Activated T-helper 1 cell treated with anti-CD3 and anti-CD28 coated beads, Interleukin-12 subunit alpha, Interleukin-12 subunit beta, Interleukin-2, Interleukin-4 antibody, amounts not matched to agents 30 ng/mL and 10 ng/mL and 1 ng/mL, durations not matched to agents 14 hours and 24 hours and 36 hours (primary cell): ENCODE data around the gene VWA7. TPM values are rescaled to one million over a fixed set of nuclear protein-coding genes. Genes with fewer than 3 reads are reported as not detected.
"Not testable (repeated sequence)": the region's sequence is repeated elsewhere in the genome, so short reads cannot be mapped to it uniquely, and the experiment has no call there.

ENCODE experiments used
- DNase-seq: peaks from one replicate; pipeline ENCODE4 v3.0.0; 2021; ENCODE audit warnings: low spot score
- H3K27ac Mint-ChIP-seq: one replicate; pipeline ENCODE4 v1.8.0; 2021; ENCODE audit warnings: mild to moderate bottlenecking, mixed read lengths
- H3K27me3 Mint-ChIP-seq: one replicate; pipeline ENCODE4 v1.8.0; 2022; ENCODE audit warnings: mild to moderate bottlenecking, moderate library complexity, mixed read lengths; ENCODE audit not compliant: insufficient read depth
- H3K36me3 Mint-ChIP-seq: one replicate; pipeline ENCODE4 v1.8.0; 2021; ENCODE audit warnings: low read depth, mixed read lengths
- H3K4me1 Mint-ChIP-seq: one replicate; pipeline ENCODE4 v1.8.0; 2021; ENCODE audit warnings: low read depth, mixed read lengths
- H3K4me3 Mint-ChIP-seq: one replicate; pipeline ENCODE4 v1.8.0; 2021; ENCODE audit warnings: mild to moderate bottlenecking, moderate library complexity, mixed read lengths
- H3K9me3 Mint-ChIP-seq: one replicate; pipeline ENCODE4 v1.8.0; 2021; ENCODE audit warnings: mixed read lengths
- intact Hi-C: fragments of 100-400 bp; cut with micrococcal nuclease; formaldehyde crosslinking; loops from one replicate; pipeline ENCODE4 v1.15.1; 2024
- total RNA-seq: library from RNA; stranded (reverse); gene quantifications from 2 replicates; pipeline ENCODE4 v1.2.3, GENCODE V29; 2022

VWA7 gene
- total RNA-seq, 1 donor from 2014 or later, result 2.9 TPM

DNA sequence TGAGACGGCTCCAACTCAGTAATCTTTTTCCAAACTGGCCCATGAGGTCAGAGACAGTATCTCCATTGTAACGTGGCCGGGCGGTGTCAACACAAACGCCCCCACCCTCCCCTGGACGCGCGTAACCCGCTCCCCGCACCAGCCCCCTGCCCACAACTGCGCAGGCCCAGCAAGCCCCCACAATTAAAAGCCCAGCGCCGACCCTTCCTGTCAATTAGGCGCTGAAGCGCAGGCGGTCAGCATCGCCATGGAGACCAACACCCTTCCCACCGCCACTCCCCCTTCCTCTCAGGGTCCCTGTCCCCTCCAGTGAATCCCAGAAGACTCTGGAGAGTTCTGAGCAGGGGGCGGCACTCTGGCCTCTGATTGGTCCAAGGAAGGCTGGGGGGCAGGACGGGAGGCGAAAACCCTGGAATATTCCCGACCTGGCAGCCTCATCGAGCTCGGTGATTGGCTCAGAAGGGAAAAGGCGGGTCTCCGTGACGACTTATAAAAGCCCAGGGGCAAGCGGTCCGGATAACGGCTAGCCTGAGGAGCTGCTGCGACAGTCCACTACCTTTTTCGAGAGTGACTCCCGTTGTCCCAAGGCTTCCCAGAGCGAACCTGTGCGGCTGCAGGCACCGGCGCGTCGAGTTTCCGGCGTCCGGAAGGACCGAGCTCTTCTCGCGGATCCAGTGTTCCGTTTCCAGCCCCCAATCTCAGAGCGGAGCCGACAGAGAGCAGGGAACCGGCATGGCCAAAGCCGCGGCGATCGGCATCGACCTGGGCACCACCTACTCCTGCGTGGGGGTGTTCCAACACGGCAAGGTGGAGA, 38.1 kb upstream of the VWA7 start, which contains the start of the genes HSPA1A and HSPA1L:
TSS of gene HSPA1A (plus strand) at position 519 of the 814 bp plus-strand sequence. CDS start at position 733, 214 bp downstream.
TSS of gene HSPA1L (minus strand) at position 259 of the 814 bp plus-strand sequence. CDS start 3,311 bp downstream, outside the sequence.
- peak; percentile 75 for DNase-seq
- Mint-ChIP-seq H3K4me3 (peak within 1 kb of the TSS; percentile 93), H3K27me3 (no peaks in the 10 kb centered on the region), H3K27ac (peak within 1 kb of the TSS; percentile 95), H3K9me3 (no peaks in the 10 kb centered on the region), H3K36me3 (peaks cover 18% of the 10 kb centered on the region), H3K4me1 (peaks cover 50% of the 10 kb centered on the region)
- intact Hi-C loops, result loop anchor here (2.0 to 10.0 kb wide), 2 partner anchors 20 to 1040 kb away; partner anchors contain the start of genes PSMB9 and TAP1

DNA sequence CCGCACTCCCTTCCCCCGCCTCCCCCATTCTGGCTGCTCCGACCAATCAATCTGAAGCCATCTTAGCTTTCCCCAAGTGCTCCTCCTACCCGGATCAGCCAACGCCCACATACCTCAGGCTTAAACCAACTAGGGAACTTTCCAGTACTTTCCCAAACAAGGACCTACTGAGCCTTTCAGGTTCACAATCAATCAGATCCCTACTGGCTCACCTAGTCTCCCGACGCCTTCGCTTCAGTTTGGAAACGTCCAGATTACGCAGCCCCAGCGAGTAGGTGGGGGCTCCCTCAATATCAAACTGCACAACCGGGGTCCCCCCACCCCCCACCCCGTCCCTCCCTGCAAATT, 37.5 kb upstream of the VWA7 start:
- H3K4me3 Mint-ChIP-seq, result peak overlapping the region; percentile 93
- H3K27me3 Mint-ChIP-seq, result no peaks in the 10 kb centered on the region
- peaks cover 19% of the 10 kb centered on the region for H3K36me3 Mint-ChIP-seq
- peaks cover 47% of the 10 kb centered on the region for H3K4me1 Mint-ChIP-seq
- H3K9me3 Mint-ChIP-seq, result no peaks in the 10 kb centered on the region
- peak overlapping the region; percentile 95 for H3K27ac Mint-ChIP-seq
- intact Hi-C loops, result loop anchor here (2.0 to 10.0 kb wide), 3 partner anchors 20 to 1040 kb away; partner anchors contain the start of genes GPSM3, PBX2, PSMB9 and TAP1
- peak; percentile 73 for DNase-seq

DNA sequence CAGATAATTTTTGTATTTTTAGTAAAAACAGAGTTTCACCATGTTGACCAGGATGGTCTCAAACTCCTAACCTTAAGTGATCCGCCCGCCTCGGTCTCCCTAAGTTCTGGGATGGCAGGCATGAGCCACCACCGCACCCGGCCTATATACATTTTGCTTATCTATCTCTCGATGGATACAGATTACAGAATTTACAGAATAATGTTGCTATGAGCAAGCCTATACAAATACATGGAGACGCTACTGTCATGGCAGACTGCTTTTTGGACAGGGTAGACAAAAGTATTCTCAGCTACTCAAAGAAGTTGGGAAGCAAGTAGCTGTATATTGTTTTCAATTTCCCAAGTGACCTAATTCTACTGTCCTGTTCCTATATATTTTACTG, 36.3 kb upstream of the VWA7 start:
- Mint-ChIP-seq H3K36me3 (peaks cover 20% of the 10 kb centered on the region), H3K27ac (peak overlapping the region; percentile 95), H3K4me3 (peak overlapping the region; percentile 73), H3K27me3 (no peaks in the 10 kb centered on the region), H3K9me3 (no peaks in the 10 kb centered on the region), H3K4me1 (peaks cover 37% of the 10 kb centered on the region)
- DNase-seq, result no peak
- intact Hi-C loops, result loop anchor here (2.0 to 10.0 kb wide), 4 partner anchors 17 to 1041 kb away; partner anchors contain the start of genes GPSM3, PBX2, PSMB9 and TAP1

DNA sequence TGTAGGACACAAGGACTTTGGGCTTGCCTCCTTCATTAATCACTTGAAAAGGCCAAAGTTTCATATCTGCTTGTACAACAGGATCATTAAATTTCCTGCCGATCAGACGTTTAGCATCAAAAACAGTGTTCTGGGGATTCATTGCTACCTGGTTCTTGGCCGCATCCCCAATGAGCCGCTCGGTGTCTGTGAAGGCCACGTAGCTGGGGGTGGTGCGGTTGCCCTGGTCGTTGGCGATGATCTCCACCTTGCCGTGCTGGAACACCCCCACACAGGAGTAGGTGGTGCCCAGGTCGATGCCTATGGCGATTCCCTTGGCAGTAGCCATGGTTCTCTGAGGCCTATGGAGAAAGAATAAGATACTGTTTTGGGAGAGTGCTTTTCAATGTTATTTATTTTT, 34.5 kb upstream of the VWA7 start:
- H3K27me3 Mint-ChIP-seq, result no peaks in the 10 kb centered on the region
- peaks cover 16% of the 10 kb centered on the region for H3K36me3 Mint-ChIP-seq
- H3K4me3 Mint-ChIP-seq, result no peak overlapping the region
- H3K9me3 Mint-ChIP-seq, result no peaks in the 10 kb centered on the region
- intact Hi-C loops, result loop anchor here (2.0 to 10.0 kb wide), 4 partner anchors 15 to 1043 kb away; partner anchors contain the start of genes GPSM3, PBX2, PSMB9 and TAP1
- H3K27ac Mint-ChIP-seq, result peak overlapping the region; percentile 95
- peaks cover 27% of the 10 kb centered on the region for H3K4me1 Mint-ChIP-seq
- no peak for DNase-seq

DNA sequence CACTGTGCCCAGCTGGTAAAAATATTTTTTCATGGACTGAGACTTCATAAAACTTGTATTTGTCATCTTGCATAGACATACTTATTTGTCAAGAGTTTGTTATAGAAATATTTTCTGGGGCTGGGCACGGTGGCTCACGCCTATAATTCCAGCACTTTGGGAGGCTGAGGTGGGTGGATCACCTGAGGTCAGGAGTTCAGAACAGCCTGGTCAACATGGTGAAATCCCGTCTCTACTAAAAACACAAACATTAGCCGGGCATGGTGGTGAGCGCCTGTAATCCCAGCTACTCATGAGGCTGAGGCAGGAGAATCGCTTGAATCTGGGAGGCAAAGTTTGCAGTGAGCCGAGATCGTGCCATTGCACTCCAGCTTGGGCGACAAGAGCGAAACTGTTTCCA, 31.5 kb upstream of the VWA7 start:
- H3K27ac Mint-ChIP-seq, DNase-seq, H3K4me3 Mint-ChIP-seq, H3K9me3 Mint-ChIP-seq, intact Hi-C loops, H3K27me3 Mint-ChIP-seq: not testable (repeated sequence)
- Mint-ChIP-seq H3K4me1 (peaks cover 30% of the 10 kb centered on the region), H3K36me3 (peaks cover 20% of the 10 kb centered on the region)

DNA sequence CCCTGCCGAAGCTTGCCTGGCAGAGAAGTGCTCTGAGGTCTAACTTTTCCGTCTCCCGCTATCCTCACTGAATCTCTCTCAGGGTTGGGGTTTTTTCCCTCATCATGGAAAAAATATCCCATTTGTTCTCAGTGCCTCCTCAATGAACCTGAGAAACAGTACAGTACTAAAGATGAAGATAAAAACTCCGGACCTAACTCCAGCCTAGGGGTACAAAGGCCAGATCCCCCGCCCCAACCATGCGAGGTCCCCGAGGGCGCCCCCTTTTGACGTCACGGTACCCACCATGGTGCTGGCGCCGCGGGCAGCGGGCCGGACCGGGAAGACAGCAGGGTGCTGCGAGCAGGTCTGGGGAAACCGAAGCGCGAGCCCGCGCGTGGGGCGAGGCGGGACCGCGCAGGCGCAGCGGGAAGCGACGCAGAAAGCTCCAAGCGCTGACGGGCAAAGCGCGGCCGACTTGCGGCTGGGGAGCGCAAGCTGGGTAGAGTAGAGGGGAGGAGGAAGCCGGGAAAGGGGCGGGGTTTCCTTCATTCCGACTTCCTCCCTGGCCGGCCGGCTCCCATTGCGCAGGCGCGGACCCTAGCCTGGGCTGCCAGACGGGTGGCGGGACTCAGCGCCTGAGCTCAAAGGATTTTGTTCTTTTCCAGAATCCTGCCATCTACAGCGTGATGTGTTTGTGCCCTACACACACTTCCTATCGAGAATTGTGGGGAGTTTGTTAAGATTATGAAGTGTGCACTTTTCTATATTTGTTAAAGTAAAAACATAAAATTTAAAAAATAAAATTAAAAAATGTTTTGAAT, 29.5 kb upstream of the VWA7 start, which contains the start of gene LSM2:
TSS of gene LSM2 (minus strand) at position 497 of the 803 bp plus-strand sequence. CDS start at position 288, 209 bp downstream.
- DNase-seq, result peak; percentile 97
- Mint-ChIP-seq H3K27ac (peak within 1 kb of the TSS; percentile 90), H3K36me3 (peaks cover 21% of the 10 kb centered on the region), H3K27me3 (no peaks in the 10 kb centered on the region), H3K4me3 (peak within 1 kb of the TSS; percentile 94), H3K4me1 (peaks cover 20% of the 10 kb centered on the region), H3K9me3 (no peaks in the 10 kb centered on the region)
- intact Hi-C loops, result loop anchor here (1.0 kb wide), 3 partner anchors 10 to 141 kb away; partner anchors contain the start of gene CLIC1

DNA sequence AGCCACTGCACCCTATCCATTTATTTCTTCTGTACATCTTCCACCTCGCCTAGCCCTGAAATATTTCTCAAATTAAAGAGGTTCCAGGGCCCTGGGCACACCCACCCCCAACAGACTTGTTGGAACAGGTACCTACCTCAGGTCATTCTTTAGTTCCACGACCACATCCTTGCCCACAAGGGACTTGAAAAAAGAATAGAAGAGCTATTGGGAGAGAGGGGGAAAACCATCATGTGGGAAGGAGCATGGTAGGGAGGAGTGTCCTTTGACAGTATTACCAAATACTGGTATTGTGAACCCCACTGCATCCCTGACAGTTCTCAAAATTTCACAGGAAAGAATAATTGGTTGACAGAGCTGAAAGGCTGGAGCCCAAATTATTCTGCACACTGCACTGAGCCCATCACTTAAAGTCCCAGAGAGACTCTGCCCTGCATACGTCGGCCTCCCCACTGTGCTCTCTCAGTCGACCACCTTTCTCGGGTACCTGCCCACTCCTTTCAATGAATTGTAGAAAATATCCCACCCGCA, 28.9 kb upstream of the VWA7 start:
- Mint-ChIP-seq H3K4me1 (peaks cover 20% of the 10 kb centered on the region), H3K9me3 (no peaks in the 10 kb centered on the region), H3K27me3 (no peaks in the 10 kb centered on the region), H3K27ac (peak overlapping the region; percentile 90), H3K4me3 (peak overlapping the region; percentile 94), H3K36me3 (peaks cover 24% of the 10 kb centered on the region)
- intact Hi-C loops, result loop anchor here (1.0 kb wide), 3 partner anchors 10 to 141 kb away; partner anchors contain the start of gene CLIC1
- DNase-seq, result no peak

DNA sequence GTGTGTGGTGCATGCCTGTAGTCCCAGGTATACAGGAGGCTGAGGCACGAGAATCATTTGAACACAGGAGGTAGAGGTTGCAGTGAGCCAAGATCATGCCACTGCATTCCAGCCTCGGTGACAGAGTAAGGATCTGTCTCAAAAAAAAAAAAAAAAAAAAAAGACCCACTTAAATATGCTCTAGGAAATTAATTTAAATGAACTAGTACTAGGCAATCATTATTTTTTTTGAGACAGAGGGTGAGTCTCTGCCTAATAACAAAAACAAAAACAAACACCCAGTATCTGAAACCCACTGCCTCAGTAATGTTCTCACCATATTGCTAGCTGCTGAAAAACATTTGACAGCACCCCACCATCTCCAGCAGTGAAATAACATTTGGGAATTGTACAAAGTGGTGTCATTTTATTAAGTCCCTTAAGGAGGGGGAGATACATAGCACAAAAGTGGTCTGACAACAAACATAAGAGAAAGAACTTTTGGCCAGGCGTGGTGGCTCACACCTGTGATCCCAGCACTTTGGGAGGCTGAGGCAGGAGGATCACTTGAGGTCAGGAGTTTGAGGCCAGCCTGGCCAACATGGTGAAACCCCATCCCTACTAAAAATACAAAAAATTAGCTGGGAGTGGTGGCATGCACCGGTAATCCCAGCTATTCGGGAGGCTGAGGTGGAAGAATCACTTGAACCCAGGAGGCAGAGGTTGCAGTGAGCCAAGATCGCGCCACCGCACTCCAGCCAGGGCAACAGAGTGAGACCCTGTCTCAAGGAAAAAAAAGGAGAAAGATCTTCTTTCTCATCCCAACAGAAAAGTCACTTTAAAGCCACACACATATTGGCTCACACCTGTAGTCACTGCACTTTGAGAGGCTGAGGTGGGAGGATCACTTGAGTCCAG, 24.2 kb upstream of the VWA7 start:
- H3K9me3 Mint-ChIP-seq, H3K27me3 Mint-ChIP-seq, intact Hi-C loops, DNase-seq, H3K4me3 Mint-ChIP-seq: not testable (repeated sequence)
- peaks cover 22% of the 10 kb centered on the region for H3K36me3 Mint-ChIP-seq
- H3K4me1 Mint-ChIP-seq, result peaks cover 32% of the 10 kb centered on the region
- peak overlapping the region; percentile 6 for H3K27ac Mint-ChIP-seq

DNA sequence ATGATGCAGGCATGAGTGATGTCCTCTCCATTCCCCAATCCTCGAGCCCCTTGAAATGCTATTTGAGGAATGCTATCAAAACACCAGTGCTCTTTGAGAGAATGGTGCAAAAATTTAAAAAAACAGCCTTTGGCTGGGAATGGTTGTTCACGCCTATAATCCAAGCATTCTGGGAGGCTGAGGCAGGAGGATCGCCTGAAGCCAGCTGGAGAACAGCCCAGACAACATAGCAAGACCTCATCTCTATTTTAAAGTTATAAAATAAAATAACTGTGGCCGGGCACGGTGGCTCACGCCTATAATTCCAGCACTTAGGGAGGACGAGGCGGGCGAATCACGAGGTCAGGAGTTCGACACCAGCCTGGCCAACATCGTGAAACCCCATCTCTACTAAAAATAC, 22.7 kb upstream of the VWA7 start:
- peaks cover 24% of the 10 kb centered on the region for H3K4me1 Mint-ChIP-seq
- H3K9me3 Mint-ChIP-seq, result no peaks in the 10 kb centered on the region
- no peak overlapping the region for H3K4me3 Mint-ChIP-seq
- intact Hi-C loops, result no loop called here
- no peak for DNase-seq
- no peak overlapping the region for H3K27ac Mint-ChIP-seq
- H3K27me3 Mint-ChIP-seq, result no peaks in the 10 kb centered on the region
- peaks cover 25% of the 10 kb centered on the region for H3K36me3 Mint-ChIP-seq

DNA sequence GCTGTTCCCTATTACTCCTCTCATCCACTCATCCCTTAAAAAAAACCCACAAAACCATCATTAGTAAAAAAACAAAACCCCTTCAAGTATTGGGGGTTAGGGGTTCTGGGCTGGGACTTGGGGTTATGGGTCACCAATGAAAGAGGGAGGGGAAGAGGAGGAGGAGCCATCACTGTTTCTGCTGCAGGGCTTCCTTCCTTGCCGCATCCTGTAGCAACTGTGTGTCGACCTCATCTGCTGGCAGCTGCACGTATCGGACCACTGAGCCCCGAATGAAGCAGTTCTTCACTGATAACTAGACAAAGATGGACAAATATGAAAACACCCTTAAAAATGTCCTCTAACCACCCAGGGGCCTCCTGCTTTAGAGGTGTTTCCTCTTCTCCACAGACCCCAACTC, 20.5 kb upstream of the VWA7 start:
- peak; percentile 40 for DNase-seq
- Mint-ChIP-seq H3K4me1 (peaks cover 30% of the 10 kb centered on the region), H3K9me3 (no peaks in the 10 kb centered on the region), H3K36me3 (peaks cover 29% of the 10 kb centered on the region), H3K27me3 (no peaks in the 10 kb centered on the region), H3K27ac (peak overlapping the region; percentile 77), H3K4me3 (peak overlapping the region; percentile 54)
- intact Hi-C loops, result loop anchor here (2.0 kb wide), 1 partner anchor 15 kb away; no protein-coding TSS in a partner anchor

DNA sequence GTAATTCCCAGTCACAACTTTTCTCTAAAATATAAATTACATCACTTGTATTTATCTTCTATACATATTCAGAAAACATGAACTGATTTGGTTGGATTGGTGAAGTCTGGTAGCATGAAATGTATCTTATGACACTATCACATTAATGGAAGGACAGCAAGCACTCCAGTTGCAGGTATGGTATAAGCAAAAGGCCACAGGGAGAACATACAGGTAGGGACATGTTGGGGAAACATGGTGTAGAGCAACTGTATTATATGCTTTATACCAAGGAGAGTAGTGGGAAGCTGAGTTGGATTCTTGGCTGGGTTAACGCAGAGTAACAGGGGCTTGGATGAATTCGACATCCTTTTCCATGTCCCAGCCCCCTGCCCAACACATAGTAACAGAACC, 19.9 kb upstream of the VWA7 start:
- H3K9me3 Mint-ChIP-seq, result no peaks in the 10 kb centered on the region
- peaks cover 29% of the 10 kb centered on the region for H3K36me3 Mint-ChIP-seq
- DNase-seq, result no peak
- intact Hi-C loops, result loop anchor here (1.0 to 2.0 kb wide), 3 partner anchors 9 to 30 kb away; partner anchors contain the start of genes HSPA1B and LSM2
- H3K27me3 Mint-ChIP-seq, result no peaks in the 10 kb centered on the region
- H3K27ac Mint-ChIP-seq, result peak overlapping the region; percentile 77
- peak overlapping the region; percentile 54 for H3K4me3 Mint-ChIP-seq
- H3K4me1 Mint-ChIP-seq, result peaks cover 30% of the 10 kb centered on the region
